ENCODE data around the gene TFAP2D. TPM values are rescaled to one million over a fixed set of nuclear protein-coding genes. Genes with fewer than 3 reads are reported as not detected.

Gene TFAP2D
- polyA plus RNA-seq, 2 donors, result not detected

GRCh38 chr6:50762798-50763197 lies 49.5 kb downstream of the TFAP2D start:
- Histone ChIP-seq H3K4me1 (ENCODE audit: control insufficient read depth in 2 of 2, insufficient read depth in 2 of 2, low read length in 1 of 2) (no peaks in the 10 kb centered on the region), H3K9me3 (ENCODE audit: control insufficient read depth in 2 of 2, insufficient read depth in 1 of 2, low read depth in 1 of 2, low read length in 1 of 2) (no peaks in the 10 kb centered on the region), H3K27me3 (ENCODE audit: control insufficient read depth in 1 of 2, insufficient read depth in 2 of 2, low read length in 2 of 2) (no peaks in the 10 kb centered on the region), H3K36me3 (ENCODE audit: control insufficient read depth in 2 of 2, insufficient read depth in 2 of 2, low read length in 1 of 2) (no peaks in the 10 kb centered on the region), H3K4me3 (ENCODE audit: low read depth in 1 of 2, low read length in 2 of 2) (no peak overlapping the region), H3K27ac (ENCODE audit: low read depth in 2 of 2, low read length in 1 of 2) (no peak overlapping the region)
- 82 to 90% methylated on average over 3 of the region's 3 CpGs for WGBS, 2 donors

GRCh38 chr6:50778696-50779095 lies 65.4 kb downstream of the TFAP2D start:
- Histone ChIP-seq H3K4me3 (ENCODE audit: low read depth in 1 of 2, low read length in 2 of 2) (no peak overlapping the region), H3K9me3 (ENCODE audit: control insufficient read depth in 2 of 2, insufficient read depth in 1 of 2, low read depth in 1 of 2, low read length in 1 of 2) (no peaks in the 10 kb centered on the region), H3K36me3 (ENCODE audit: control insufficient read depth in 2 of 2, insufficient read depth in 2 of 2, low read length in 1 of 2) (no peaks in the 10 kb centered on the region), H3K4me1 (ENCODE audit: control insufficient read depth in 2 of 2, insufficient read depth in 2 of 2, low read length in 1 of 2) (no peaks in the 10 kb centered on the region), H3K27ac (ENCODE audit: low read depth in 2 of 2, low read length in 1 of 2) (no peak overlapping the region), H3K27me3 (ENCODE audit: control insufficient read depth in 1 of 2, insufficient read depth in 2 of 2, low read length in 2 of 2) (no peaks in the 10 kb centered on the region)

DNA sequence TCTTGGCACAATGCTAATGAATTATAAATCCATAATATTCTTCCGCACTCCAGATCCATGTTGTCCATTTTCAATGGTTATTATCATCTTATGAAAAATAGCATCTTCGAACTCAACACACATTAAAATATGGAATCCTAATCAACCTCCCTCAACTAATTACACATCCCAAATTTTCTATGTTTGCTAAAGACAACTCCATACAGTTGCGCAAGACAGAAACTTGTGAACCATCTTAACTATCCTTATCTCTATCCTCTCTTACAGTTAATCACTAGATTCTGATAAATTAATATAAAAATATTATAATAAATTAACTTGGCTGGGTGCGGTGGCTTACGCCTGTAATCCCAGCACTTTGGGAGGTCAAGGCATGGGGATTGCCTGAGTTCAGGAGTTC lies 67.1 kb downstream of the TFAP2D start:
- Histone ChIP-seq H3K4me1 (ENCODE audit: control insufficient read depth in 2 of 2, insufficient read depth in 2 of 2, low read length in 1 of 2) (no peaks in the 10 kb centered on the region), H3K4me3 (ENCODE audit: low read depth in 1 of 2, low read length in 2 of 2) (no peak overlapping the region), H3K27ac (ENCODE audit: low read depth in 2 of 2, low read length in 1 of 2) (no peak overlapping the region), H3K27me3 (ENCODE audit: control insufficient read depth in 1 of 2, insufficient read depth in 2 of 2, low read length in 2 of 2) (no peaks in the 10 kb centered on the region), H3K9me3 (ENCODE audit: control insufficient read depth in 2 of 2, insufficient read depth in 1 of 2, low read depth in 1 of 2, low read length in 1 of 2) (no peaks in the 10 kb centered on the region), H3K36me3 (ENCODE audit: control insufficient read depth in 2 of 2, insufficient read depth in 2 of 2, low read length in 1 of 2) (no peaks in the 10 kb centered on the region)
- 90 to 94% methylated on average over 5 of the region's 5 CpGs for WGBS, 2 donors

DNA sequence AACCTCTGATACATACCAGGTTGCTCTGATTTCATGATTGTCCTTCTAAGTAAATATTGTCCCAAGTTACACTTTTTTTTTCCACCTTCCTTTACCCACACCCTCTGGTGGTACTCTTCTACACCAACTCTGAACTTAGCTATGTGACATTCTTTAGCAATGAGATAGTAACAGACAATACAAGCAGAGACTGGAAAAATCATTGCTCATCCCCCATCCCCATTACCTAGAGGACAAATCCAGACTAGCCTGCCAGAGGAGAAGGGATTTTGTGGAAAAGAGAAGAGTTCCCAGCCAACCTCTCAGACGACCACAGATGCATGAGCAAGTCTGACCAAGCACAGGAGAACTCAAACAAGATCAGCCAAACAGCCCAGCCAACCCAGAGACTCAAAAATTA lies 72.6 kb downstream of the TFAP2D start:
- Histone ChIP-seq H3K9me3 (ENCODE audit: control insufficient read depth in 2 of 2, insufficient read depth in 1 of 2, low read depth in 1 of 2, low read length in 1 of 2) (no peaks in the 10 kb centered on the region), H3K4me1 (ENCODE audit: control insufficient read depth in 2 of 2, insufficient read depth in 2 of 2, low read length in 1 of 2) (no peaks in the 10 kb centered on the region), H3K27me3 (ENCODE audit: control insufficient read depth in 1 of 2, insufficient read depth in 2 of 2, low read length in 2 of 2) (no peaks in the 10 kb centered on the region), H3K4me3 (ENCODE audit: low read depth in 1 of 2, low read length in 2 of 2) (no peak overlapping the region), H3K36me3 (ENCODE audit: control insufficient read depth in 2 of 2, insufficient read depth in 2 of 2, low read length in 1 of 2) (no peaks in the 10 kb centered on the region), H3K27ac (ENCODE audit: low read depth in 2 of 2, low read length in 1 of 2) (no peak overlapping the region)
- WGBS, 2 donors, result 12 to 38% methylated on average over 1 of the region's 1 CpG

- Histone ChIP-seq H3K36me3 (ENCODE audit: control insufficient read depth in 2 of 2, insufficient read depth in 2 of 2, low read length in 1 of 2) (no peaks in the 10 kb centered on the region), H3K9me3 (ENCODE audit: control insufficient read depth in 2 of 2, insufficient read depth in 1 of 2, low read depth in 1 of 2, low read length in 1 of 2) (no peaks in the 10 kb centered on the region), H3K27ac (ENCODE audit: low read depth in 2 of 2, low read length in 1 of 2) (no peak overlapping the region), H3K4me1 (ENCODE audit: control insufficient read depth in 2 of 2, insufficient read depth in 2 of 2, low read length in 1 of 2) (no peaks in the 10 kb centered on the region), H3K27me3 (ENCODE audit: control insufficient read depth in 1 of 2, insufficient read depth in 2 of 2, low read length in 2 of 2) (no peaks in the 10 kb centered on the region), H3K4me3 (ENCODE audit: low read depth in 1 of 2, low read length in 2 of 2) (no peak overlapping the region)
- 1 to 3% methylated on average over 3 of the region's 3 CpGs for WGBS, 2 donors
Observed at GRCh38 chr6:50791900-50792508, 78.7 kb downstream of the TFAP2D start.

- 63% methylated on average over 1 of the region's 1 CpG for WGBS, 2 donors
- Histone ChIP-seq H3K9me3 (ENCODE audit: control insufficient read depth in 2 of 2, insufficient read depth in 1 of 2, low read depth in 1 of 2, low read length in 1 of 2) (no peaks in the 10 kb centered on the region), H3K4me3 (ENCODE audit: low read depth in 1 of 2, low read length in 2 of 2) (no peak overlapping the region), H3K36me3 (ENCODE audit: control insufficient read depth in 2 of 2, insufficient read depth in 2 of 2, low read length in 1 of 2) (no peaks in the 10 kb centered on the region), H3K27ac (ENCODE audit: low read depth in 2 of 2, low read length in 1 of 2) (no peak overlapping the region), H3K4me1 (ENCODE audit: control insufficient read depth in 2 of 2, insufficient read depth in 2 of 2, low read length in 1 of 2) (no peaks in the 10 kb centered on the region), H3K27me3 (ENCODE audit: control insufficient read depth in 1 of 2, insufficient read depth in 2 of 2, low read length in 2 of 2) (no peaks in the 10 kb centered on the region)
Observed at GRCh38 chr6:50792771-50793170, 79.4 kb downstream of the TFAP2D start.

GRCh38 chr6:50795574-50795973 lies 82.2 kb downstream of the TFAP2D start:
- Histone ChIP-seq H3K4me3 (ENCODE audit: low read depth in 1 of 2, low read length in 2 of 2) (no peak overlapping the region), H3K36me3 (ENCODE audit: control insufficient read depth in 2 of 2, insufficient read depth in 2 of 2, low read length in 1 of 2) (no peaks in the 10 kb centered on the region), H3K27ac (ENCODE audit: low read depth in 2 of 2, low read length in 1 of 2) (no peak overlapping the region), H3K4me1 (ENCODE audit: control insufficient read depth in 2 of 2, insufficient read depth in 2 of 2, low read length in 1 of 2) (no peaks in the 10 kb centered on the region), H3K9me3 (ENCODE audit: control insufficient read depth in 2 of 2, insufficient read depth in 1 of 2, low read depth in 1 of 2, low read length in 1 of 2) (no peaks in the 10 kb centered on the region), H3K27me3 (ENCODE audit: control insufficient read depth in 1 of 2, insufficient read depth in 2 of 2, low read length in 2 of 2) (no peaks in the 10 kb centered on the region)
- WGBS, 2 donors, result 44 to 53% methylated on average over 5 of the region's 5 CpGs

GRCh38 chr6:50804283-50804682 lies 91.0 kb downstream of the TFAP2D start:
- Histone ChIP-seq H3K9me3 (ENCODE audit: control insufficient read depth in 2 of 2, insufficient read depth in 1 of 2, low read depth in 1 of 2, low read length in 1 of 2) (no peaks in the 10 kb centered on the region), H3K4me1 (ENCODE audit: control insufficient read depth in 2 of 2, insufficient read depth in 2 of 2, low read length in 1 of 2) (no peaks in the 10 kb centered on the region), H3K36me3 (ENCODE audit: control insufficient read depth in 2 of 2, insufficient read depth in 2 of 2, low read length in 1 of 2) (no peaks in the 10 kb centered on the region), H3K4me3 (ENCODE audit: low read depth in 1 of 2, low read length in 2 of 2) (no peak overlapping the region), H3K27ac (ENCODE audit: low read depth in 2 of 2, low read length in 1 of 2) (no peak overlapping the region), H3K27me3 (ENCODE audit: control insufficient read depth in 1 of 2, insufficient read depth in 2 of 2, low read length in 2 of 2) (peaks cover 0 to 2% of the 10 kb centered on the region in 2 donors)

DNA sequence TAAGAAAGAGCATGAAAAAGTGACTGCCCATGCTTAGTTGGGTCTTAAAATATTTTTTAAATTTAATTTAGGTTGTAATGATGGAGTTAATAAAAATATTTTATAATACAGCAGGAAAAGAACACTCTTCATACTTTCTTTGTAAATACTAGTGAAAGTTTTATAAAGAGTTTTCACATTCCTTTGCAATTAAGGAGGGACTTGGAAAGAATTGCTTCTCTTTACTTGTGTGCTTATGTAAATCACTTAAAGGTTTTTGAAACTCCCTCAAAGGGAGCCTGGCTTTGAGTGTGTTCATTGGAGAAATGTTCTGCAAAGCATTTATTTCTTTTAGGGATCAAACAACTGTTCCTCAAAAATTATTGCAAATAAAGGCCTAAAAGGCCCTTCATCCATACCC lies 93.7 kb downstream of the TFAP2D start:
- Histone ChIP-seq H3K9me3 (ENCODE audit: control insufficient read depth in 2 of 2, insufficient read depth in 1 of 2, low read depth in 1 of 2, low read length in 1 of 2) (no peaks in the 10 kb centered on the region), H3K36me3 (ENCODE audit: control insufficient read depth in 2 of 2, insufficient read depth in 2 of 2, low read length in 1 of 2) (no peaks in the 10 kb centered on the region), H3K4me3 (ENCODE audit: low read depth in 1 of 2, low read length in 2 of 2) (no peak overlapping the region), H3K27me3 (ENCODE audit: control insufficient read depth in 1 of 2, insufficient read depth in 2 of 2, low read length in 2 of 2) (peaks cover 0 to 2% of the 10 kb centered on the region in 2 donors), H3K27ac (ENCODE audit: low read depth in 2 of 2, low read length in 1 of 2) (no peak overlapping the region), H3K4me1 (ENCODE audit: control insufficient read depth in 2 of 2, insufficient read depth in 2 of 2, low read length in 1 of 2) (no peaks in the 10 kb centered on the region)

DNA sequence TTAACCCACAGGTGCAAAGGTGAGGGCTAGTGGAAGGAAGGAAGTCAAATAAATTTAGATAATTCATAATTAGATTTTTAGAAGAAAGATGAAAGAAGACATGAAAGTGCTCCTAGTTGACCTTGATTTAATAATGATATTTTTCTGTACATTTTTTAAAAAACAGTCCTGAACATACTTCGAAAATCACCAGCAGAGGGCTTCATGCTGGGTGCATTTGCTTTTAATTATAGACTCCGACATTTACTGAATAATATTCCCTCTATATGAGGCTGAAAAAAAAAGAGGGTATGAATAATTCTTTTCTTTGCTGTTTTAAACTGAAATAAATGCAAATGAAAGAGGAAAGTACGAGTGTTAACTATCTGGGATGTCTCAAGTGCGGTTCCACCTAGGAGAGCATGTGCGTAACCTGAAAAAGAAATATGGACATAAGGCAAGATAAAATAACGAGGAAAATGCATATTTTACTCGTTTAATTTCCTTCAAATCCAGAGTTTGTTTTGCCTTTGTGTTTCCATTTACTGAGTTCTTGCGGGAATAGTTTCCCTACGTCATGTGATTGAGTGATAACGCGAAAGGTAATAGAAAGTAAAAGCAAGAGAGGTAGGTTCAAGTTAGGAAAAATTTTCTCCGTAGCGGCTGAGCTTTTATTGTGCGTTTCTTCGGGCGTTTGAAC lies 102.2 kb downstream of the TFAP2D start:
- H3K36me3 ChIP-seq (ENCODE audit: control insufficient read depth in 2 of 2, insufficient read depth in 2 of 2, low read length in 1 of 2), result no peaks in the 10 kb centered on the region
- H3K9me3 ChIP-seq (ENCODE audit: control insufficient read depth in 2 of 2, insufficient read depth in 1 of 2, low read depth in 1 of 2, low read length in 1 of 2), result no peaks in the 10 kb centered on the region
- no peak overlapping the region for H3K27ac ChIP-seq (ENCODE audit: low read depth in 2 of 2, low read length in 1 of 2)
- H3K27me3 ChIP-seq (ENCODE audit: control insufficient read depth in 1 of 2, insufficient read depth in 2 of 2, low read length in 2 of 2), result no peaks in the 10 kb centered on the region
- H3K4me1 ChIP-seq (ENCODE audit: control insufficient read depth in 2 of 2, insufficient read depth in 2 of 2, low read length in 1 of 2), result no peaks in the 10 kb centered on the region
- 4% methylated on average over 16 of the region's 16 CpGs for WGBS, 2 donors
- peak overlapping the region; percentile 17 to 79 for H3K4me3 ChIP-seq (ENCODE audit: low read depth in 1 of 2, low read length in 2 of 2)

Measured in esophagus (tissue), 2 donors.